ENCODE measurements around the gene ABCB6.
"Not testable (repeated sequence)": the region's sequence is repeated elsewhere in the genome, so short reads cannot be mapped to it uniquely, and the experiment has no call there.

Gene ABCB6

GRCh38 chr2:219218732-219219701 lies at the start of gene ABCB6:
TSS of gene ABCB6 (minus strand) at chr2:219218958. CDS start at chr2:219218673, 285 bp downstream.
- DNase-seq (ENCODE audit: low spot score): peak; percentile 96

GRCh38 chr2:219268294-219268693 lies 49.5 kb upstream of the ABCB6 start:
- DNase-seq (ENCODE audit: low spot score): no peak

GRCh38 chr2:219266886-219267285 lies 48.1 kb upstream of the ABCB6 start:
- no peak for DNase-seq (ENCODE audit: low spot score)

- DNase-seq (ENCODE audit: low spot score): no peak
Measured at GRCh38 chr2:219266232-219266631, 47.5 kb upstream of the ABCB6 start.

- DNase-seq (ENCODE audit: low spot score): no peak
Measured at GRCh38 chr2:219261024-219261855, 42.5 kb upstream of the ABCB6 start.

- DNase-seq (ENCODE audit: low spot score): not testable (repeated sequence)
Measured at GRCh38 chr2:219258942-219259341, 40.2 kb upstream of the ABCB6 start.

- no peak for DNase-seq (ENCODE audit: low spot score)
Measured at GRCh38 chr2:219254590-219255201, 35.9 kb upstream of the ABCB6 start.

GRCh38 chr2:219253753-219254589 lies 35.2 kb upstream of the ABCB6 start, which contains the start of gene TUBA4A:
TSS of gene TUBA4A (minus strand) at chr2:219253918. CDS start at chr2:219253858, 60 bp downstream.
- DNase-seq (ENCODE audit: low spot score): peak; percentile 91

GRCh38 chr2:219252900-219253752 lies 34.4 kb upstream of the ABCB6 start, which contains the start of gene TUBA4B:
TSS of gene TUBA4B (plus strand) at chr2:219253243. CDS start at chr2:219253408, 165 bp downstream.
- DNase-seq (ENCODE audit: low spot score): peak; percentile 27

GRCh38 chr2:219252570-219252899 lies 33.8 kb upstream of the ABCB6 start:
- no peak for DNase-seq (ENCODE audit: low spot score)

GRCh38 chr2:219252084-219252483 lies 33.3 kb upstream of the ABCB6 start:
- DNase-seq (ENCODE audit: low spot score): peak; percentile 45

GRCh38 chr2:219251656-219252055 lies 32.9 kb upstream of the ABCB6 start:
- no peak for DNase-seq (ENCODE audit: low spot score)

GRCh38 chr2:219250049-219250781 lies 31.5 kb upstream of the ABCB6 start:
- DNase-seq (ENCODE audit: low spot score): no peak

GRCh38 chr2:219249203-219249980 lies 30.6 kb upstream of the ABCB6 start:
- DNase-seq (ENCODE audit: low spot score): peak; percentile 78

GRCh38 chr2:219248845-219249202 lies 30.1 kb upstream of the ABCB6 start:
- peak; percentile 17 for DNase-seq (ENCODE audit: low spot score)

- no peak for DNase-seq (ENCODE audit: low spot score)
Measured at GRCh38 chr2:219247678-219248642, 29.2 kb upstream of the ABCB6 start.

GRCh38 chr2:219246559-219246958 lies 27.8 kb upstream of the ABCB6 start:
- DNase-seq (ENCODE audit: low spot score): no peak

- DNase-seq (ENCODE audit: low spot score): no peak
Measured at GRCh38 chr2:219245899-219246230, 27.1 kb upstream of the ABCB6 start.

All from hematopoietic multipotent progenitor cell treated with erythropoietin and hydrocortisone succinate and interleukin-3 and kit ligand, for 17 days (in vitro differentiated cells).